Panc1 (cell line): ENCODE data around the gene NEUROD4. TPM values are rescaled to one million over a fixed set of nuclear protein-coding genes. Genes with fewer than 3 reads are reported as not detected.

Experiments
- ATAC-seq: fragments of 200-7000 bp; cut with Tn5 transposase; 2 replicates; pipeline ENCODE4 v1.9.1; 2020; ENCODE audit warnings: mild to moderate bottlenecking, moderate library complexity
- BruUV-seq: library from RNA; stranded (reverse); fragments of 400-500 nt; replicated peaks from 2 replicates; lab custom pipeline; 2021; lab: Mats Ljungman, UMichigan
- CTCF ChIA-PET: fragments of 300-600 bp; sonication (Branson Sonifier 250); formaldehyde crosslinking; loops from one replicate; lab custom pipeline; 2022; ENCODE audit warnings: antibody characterized with exemption; lab: Charles Lee
- POLR2A ChIA-PET: fragments of 300-600 bp; sonication (Branson Sonifier 250); formaldehyde crosslinking; loops from one replicate; lab custom pipeline; 2022; ENCODE audit warnings: antibody characterized with exemption; lab: Charles Lee
- DNase-seq: peaks from one replicate; pipeline ENCODE4 v3.0.0-alpha.2; 2010; ENCODE audit warnings: low read depth, low spot score
- H3K27ac ChIP-seq: 2 replicates; pipeline ENCODE4 v1.5.1; 2011; ENCODE audit warnings: mild to moderate bottlenecking, low read length, inconsistent platforms
- H3K27me3 ChIP-seq: fragments of 200-500 bp; sonication (Bioruptor generic); 2 replicates; pipeline ENCODE4 v1.6.0; 2014; ENCODE audit warnings: low read length, inconsistent platforms; ENCODE audit not compliant: control insufficient read depth, insufficient read depth
- H3K36me3 ChIP-seq: fragments of 200-500 bp; sonication (Bioruptor generic); 2 replicates; pipeline ENCODE4 v1.5.1; 2014; ENCODE audit warnings: inconsistent platforms, mild to moderate bottlenecking, low read length, moderate library complexity; ENCODE audit not compliant: control insufficient read depth, insufficient read depth
- H3K4me1 ChIP-seq: 2 replicates; pipeline ENCODE4 v1.5.1; 2011; ENCODE audit warnings: inconsistent platforms, mild to moderate bottlenecking, low read length, moderate library complexity; ENCODE audit not compliant: control insufficient read depth, insufficient read depth
- H3K4me3 ChIP-seq, 2 experiments: 2 replicates each; pipeline ENCODE4 v1.5.1; 2011 to 2012; ENCODE audit warnings: low read depth in 2 of 2, low read length in 2 of 2, mild to moderate bottlenecking in 2 of 2, inconsistent platforms in 1 of 2, moderate library complexity in 1 of 2
- H3K9me3 ChIP-seq: fragments of 200-500 bp; sonication (Bioruptor generic); 2 replicates; pipeline ENCODE4 v1.5.1; 2014; ENCODE audit warnings: low read depth, mild to moderate bottlenecking, inconsistent platforms, low read length, moderate library complexity; ENCODE audit not compliant: control insufficient read depth, insufficient read depth
- CTCF ChIP-seq: fragments of 450-650 bp; IDR thresholded peaks from 2 replicates; pipeline ENCODE4 v1.5.1; 2017; ENCODE audit warnings: mild to moderate bottlenecking
- POLR2AphosphoS5 ChIP-seq: IDR thresholded peaks from 2 replicates; pipeline ENCODE4 v1.6.1; 2012; ENCODE audit warnings: mild to moderate bottlenecking, low read depth, low read length, moderate library complexity
- SIN3A ChIP-seq: IDR thresholded peaks from 2 replicates; pipeline ENCODE4 v1.6.1; 2012; ENCODE audit warnings: low read depth, mild to moderate bottlenecking, low read length, moderate library complexity, borderline replicate concordance; ENCODE audit not compliant: insufficient read depth
- TCF7L2 ChIP-seq: IDR thresholded peaks from 2 replicates; pipeline ENCODE4 v1.6.1; 2011; ENCODE audit warnings: mild to moderate bottlenecking, low read depth, low read length, inconsistent platforms
- in situ Hi-C: cut with HindIII; loops from 2 replicates; pipeline ENCODE4 v1.10.0; 2016; ENCODE audit warnings: low sequenced_read_pairs, low pct_unique_long_range_greater_than_20kb
- intact Hi-C: fragments of 100-400 bp; cut with micrococcal nuclease; formaldehyde crosslinking; loops from one replicate; pipeline ENCODE4 v1.10.0; 2022; ENCODE audit not compliant: unreplicated experiment
- total RNA-seq: library from RNA; stranded (reverse); gene quantifications from one replicate; pipeline ENCODE4 v1.2.1, GENCODE V29; 2021; ENCODE audit not compliant: unreplicated experiment
- TF ChIP-seq, protein P1 (sequence below), 2 experiments: IDR thresholded peaks; 2 replicates each; pipeline ENCODE4 v1.6.1; 2011 to 2012; ENCODE audit warnings: low read depth in 2 of 2, control low read depth in 1 of 2, low read length in 1 of 2, mild to moderate bottlenecking in 1 of 2, moderate library complexity in 1 of 2; ENCODE audit not compliant: insufficient read depth in 1 of 2

Gene NEUROD4
- total RNA-seq, 1 experiment from 2014 or later, result not detected

GRCh38 chr12:54998958-54999510, 20.7 kb upstream of the NEUROD4 start:
- DNase-seq, result no peak

GRCh38 chr12:55001198-55001868, 18.4 kb upstream of the NEUROD4 start:
- ATAC-seq (no peak), DNase-seq (no peak)
- TF ChIP-seq POLR2AphosphoS5 (no peak), CTCF (no peak), SIN3A (no peak), TCF7L2 (no peak)
- TF ChIP-seq, protein P1, sequence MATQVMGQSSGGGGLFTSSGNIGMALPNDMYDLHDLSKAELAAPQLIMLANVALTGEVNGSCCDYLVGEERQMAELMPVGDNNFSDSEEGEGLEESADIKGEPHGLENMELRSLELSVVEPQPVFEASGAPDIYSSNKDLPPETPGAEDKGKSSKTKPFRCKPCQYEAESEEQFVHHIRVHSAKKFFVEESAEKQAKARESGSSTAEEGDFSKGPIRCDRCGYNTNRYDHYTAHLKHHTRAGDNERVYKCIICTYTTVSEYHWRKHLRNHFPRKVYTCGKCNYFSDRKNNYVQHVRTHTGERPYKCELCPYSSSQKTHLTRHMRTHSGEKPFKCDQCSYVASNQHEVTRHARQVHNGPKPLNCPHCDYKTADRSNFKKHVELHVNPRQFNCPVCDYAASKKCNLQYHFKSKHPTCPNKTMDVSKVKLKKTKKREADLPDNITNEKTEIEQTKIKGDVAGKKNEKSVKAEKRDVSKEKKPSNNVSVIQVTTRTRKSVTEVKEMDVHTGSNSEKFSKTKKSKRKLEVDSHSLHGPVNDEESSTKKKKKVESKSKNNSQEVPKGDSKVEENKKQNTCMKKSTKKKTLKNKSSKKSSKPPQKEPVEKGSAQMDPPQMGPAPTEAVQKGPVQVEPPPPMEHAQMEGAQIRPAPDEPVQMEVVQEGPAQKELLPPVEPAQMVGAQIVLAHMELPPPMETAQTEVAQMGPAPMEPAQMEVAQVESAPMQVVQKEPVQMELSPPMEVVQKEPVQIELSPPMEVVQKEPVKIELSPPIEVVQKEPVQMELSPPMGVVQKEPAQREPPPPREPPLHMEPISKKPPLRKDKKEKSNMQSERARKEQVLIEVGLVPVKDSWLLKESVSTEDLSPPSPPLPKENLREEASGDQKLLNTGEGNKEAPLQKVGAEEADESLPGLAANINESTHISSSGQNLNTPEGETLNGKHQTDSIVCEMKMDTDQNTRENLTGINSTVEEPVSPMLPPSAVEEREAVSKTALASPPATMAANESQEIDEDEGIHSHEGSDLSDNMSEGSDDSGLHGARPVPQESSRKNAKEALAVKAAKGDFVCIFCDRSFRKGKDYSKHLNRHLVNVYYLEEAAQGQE (IDR thresholded peaks at IDR 0.05; ENCODE audit: insufficient read depth in 1 of 2, low read depth in 2 of 2, low read length in 1 of 2), result no peak
- CTCF ChIA-PET, result interaction anchor here (0.6 kb wide), 1 partner anchor 681 kb away, joined by 8 read pairs; no protein-coding TSS in a partner anchor
- intact Hi-C loops (no loop called here), in situ Hi-C loops (no loop called here)
- Histone ChIP-seq H3K27me3 (peaks cover 51% of the 10 kb centered on the region), H3K4me3 (no peak overlapping the region), H3K36me3 (no peaks in the 10 kb centered on the region), H3K4me1 (no peaks in the 10 kb centered on the region), H3K27ac (no peak overlapping the region), H3K9me3 (no peaks in the 10 kb centered on the region)
- POLR2A ChIA-PET, result no interaction called here
- no TSS peak for BruUV-seq

More at GRCh38 chr12:54998958-54999510, 20.7 kb upstream of the NEUROD4 start:
- in situ Hi-C loops (no loop called here), intact Hi-C loops (no loop called here)
- ATAC-seq, result no peak
- CTCF ChIA-PET, result no interaction called here
- TF ChIP-seq, protein P1 (IDR thresholded peaks at IDR 0.05; ENCODE audit: insufficient read depth in 1 of 2, low read depth in 2 of 2, low read length in 1 of 2), result no peak
- TF ChIP-seq TCF7L2, result no peak
- no peak for TF ChIP-seq SIN3A
- no peak for TF ChIP-seq CTCF
- no peak for TF ChIP-seq POLR2AphosphoS5
- POLR2A ChIA-PET, result interaction anchor here (0.6 kb wide), 1 partner anchor 21 kb away, joined by 4 read pairs; no protein-coding TSS in a partner anchor
- no TSS peak for BruUV-seq
- Histone ChIP-seq H3K9me3 (no peaks in the 10 kb centered on the region), H3K27me3 (peaks cover 48% of the 10 kb centered on the region), H3K36me3 (no peaks in the 10 kb centered on the region), H3K4me3 (no peak overlapping the region), H3K4me1 (no peaks in the 10 kb centered on the region), H3K27ac (no peak overlapping the region)
